NCI-H128 (cell line): ENCODE results near the gene ENPP3.
"Not testable (repeated sequence)": the region's sequence is repeated elsewhere in the genome, so short reads cannot be mapped to it uniquely, and the experiment has no call there.

ENCODE experiments used
- DNase-seq: peaks from one replicate; lab custom pipeline; 2025; ENCODE audit not compliant: unreplicated experiment; lab: John Stamatoyannopoulos, UW

ENPP3 gene

GRCh38 chr6:131683479-131683878, 46.4 kb downstream of the ENPP3 start:
- DNase-seq: no peak

GRCh38 chr6:131685266-131685780, 48.2 kb downstream of the ENPP3 start:
- no peak for DNase-seq

GRCh38 chr6:131687022-131687421, 49.9 kb downstream of the ENPP3 start:
- DNase-seq: no peak

- no peak for DNase-seq
These were observed 51.2 kb downstream of the ENPP3 start for GRCh38 chr6:131688286-131688685.

- no peak for DNase-seq
These were observed 54.9 kb downstream of the ENPP3 start for GRCh38 chr6:131692031-131692430.

GRCh38 chr6:131692589-131692988, 55.5 kb downstream of the ENPP3 start:
- DNase-seq: no peak

- no peak for DNase-seq
These were observed 56.3 kb downstream of the ENPP3 start for GRCh38 chr6:131693384-131693783.

GRCh38 chr6:131694832-131695426, 57.8 kb downstream of the ENPP3 start:
- peak; percentile 2 for DNase-seq

GRCh38 chr6:131696956-131697355, 59.9 kb downstream of the ENPP3 start:
- DNase-seq: no peak

GRCh38 chr6:131700851-131701250, 63.7 kb downstream of the ENPP3 start:
- DNase-seq: not testable (repeated sequence)

- DNase-seq: not testable (repeated sequence)
These were observed 66.8 kb downstream of the ENPP3 start for GRCh38 chr6:131703905-131704304.

GRCh38 chr6:131710917-131711316, 73.8 kb downstream of the ENPP3 start, which contains the start of gene CTAGE9:
CTAGE9 (minus strand) TSS chr6:131711017; CDS start chr6:131711017, 0 bp downstream.
- not testable (repeated sequence) for DNase-seq

GRCh38 chr6:131715567-131715966, 78.5 kb downstream of the ENPP3 start:
- not testable (repeated sequence) for DNase-seq

- no peak for DNase-seq
These were observed 80.9 kb downstream of the ENPP3 start for GRCh38 chr6:131717836-131718542.

- no peak for DNase-seq
These were observed 84.1 kb downstream of the ENPP3 start for GRCh38 chr6:131721161-131721560.

GRCh38 chr6:131724114-131724513, 87.0 kb downstream of the ENPP3 start:
- no peak for DNase-seq

GRCh38 chr6:131727467-131727866, 90.4 kb downstream of the ENPP3 start:
- DNase-seq: no peak

- no peak for DNase-seq
These were observed 90.8 kb downstream of the ENPP3 start for GRCh38 chr6:131727868-131728267.

GRCh38 chr6:131728296-131728939, 91.3 kb downstream of the ENPP3 start:
- no peak for DNase-seq

GRCh38 chr6:131729550-131729949, 92.4 kb downstream of the ENPP3 start:
- no peak for DNase-seq

GRCh38 chr6:131730264-131730663, 93.2 kb downstream of the ENPP3 start:
- no peak for DNase-seq

GRCh38 chr6:131731224-131731623, 94.1 kb downstream of the ENPP3 start:
- no peak for DNase-seq
